ENCODE data around the gene PLD4. TPM values are rescaled to one million over a fixed set of nuclear protein-coding genes. Genes with fewer than 3 reads are reported as not detected.

PLD4 gene
- total RNA-seq, 1 donor from 2014 or later: 0.78 TPM

- Mint-ChIP-seq H3K4me1 (peaks cover 3% of the 10 kb centered on the region), H3K27me3 (ENCODE audit: low read depth) (peaks cover 92% of the 10 kb centered on the region), H3K4me3 (no peak overlapping the region), H3K27ac (no peak overlapping the region), H3K9me3 (no peaks in the 10 kb centered on the region), H3K36me3 (no peaks in the 10 kb centered on the region)
- TF ChIP-seq CTCF (IDR thresholded peaks at IDR 0.05; ENCODE audit: unreplicated experiment): no peak
- no peak for DNase-seq (ENCODE audit: low spot score in 2 of 2, unreplicated experiment in 2 of 2)
These were observed 11.3 kb downstream of the PLD4 start for GRCh38 chr14:104935955-104936354.

GRCh38 chr14:104936361-104937155 lies 11.9 kb downstream of the PLD4 start:
- peaks cover 3% of the 10 kb centered on the region for H3K4me1 Mint-ChIP-seq
- no peak for TF ChIP-seq CTCF (IDR thresholded peaks at IDR 0.05; ENCODE audit: unreplicated experiment)

GRCh38 chr14:104937161-104937560 lies 12.5 kb downstream of the PLD4 start:
- DNase-seq (ENCODE audit: low spot score in 2 of 2, unreplicated experiment in 2 of 2): no peak
- Mint-ChIP-seq H3K9me3 (no peaks in the 10 kb centered on the region), H3K27ac (no peak overlapping the region), H3K4me1 (peaks cover 2% of the 10 kb centered on the region), H3K36me3 (no peaks in the 10 kb centered on the region), H3K27me3 (ENCODE audit: low read depth) (peaks cover 81% of the 10 kb centered on the region), H3K4me3 (no peak overlapping the region)
- no peak for TF ChIP-seq CTCF (IDR thresholded peaks at IDR 0.05; ENCODE audit: unreplicated experiment)

More at GRCh38 chr14:104936361-104937155, 11.9 kb downstream of the PLD4 start:
- no peaks in the 10 kb centered on the region for H3K36me3 Mint-ChIP-seq
- H3K27ac Mint-ChIP-seq: no peak overlapping the region
- H3K4me3 Mint-ChIP-seq: no peak overlapping the region
- no peak for DNase-seq (ENCODE audit: low spot score in 2 of 2, unreplicated experiment in 2 of 2)
- H3K9me3 Mint-ChIP-seq: no peaks in the 10 kb centered on the region
- peaks cover 87% of the 10 kb centered on the region for H3K27me3 Mint-ChIP-seq (ENCODE audit: low read depth)

GRCh38 chr14:104937694-104938365 lies 13.2 kb downstream of the PLD4 start:
- Mint-ChIP-seq H3K36me3 (no peaks in the 10 kb centered on the region), H3K9me3 (no peaks in the 10 kb centered on the region), H3K4me3 (no peak overlapping the region), H3K27ac (no peak overlapping the region), H3K27me3 (ENCODE audit: low read depth) (peaks cover 76% of the 10 kb centered on the region), H3K4me1 (no peaks in the 10 kb centered on the region)
- DNase-seq (ENCODE audit: low spot score in 2 of 2, unreplicated experiment in 2 of 2): no peak
- no peak for TF ChIP-seq CTCF (IDR thresholded peaks at IDR 0.05; ENCODE audit: unreplicated experiment)

- DNase-seq (ENCODE audit: low spot score in 2 of 2, unreplicated experiment in 2 of 2): no peak
- Mint-ChIP-seq H3K27me3 (ENCODE audit: low read depth) (peaks cover 72% of the 10 kb centered on the region), H3K27ac (no peak overlapping the region), H3K4me1 (no peaks in the 10 kb centered on the region), H3K9me3 (no peaks in the 10 kb centered on the region), H3K36me3 (no peaks in the 10 kb centered on the region), H3K4me3 (no peak overlapping the region)
- TF ChIP-seq CTCF (IDR thresholded peaks at IDR 0.05; ENCODE audit: unreplicated experiment): no peak
These were observed 13.8 kb downstream of the PLD4 start for GRCh38 chr14:104938436-104938835.

All from mesothelial cell of epicardium (in vitro differentiated cells).